Hematopoietic multipotent progenitor cell treated with erythropoietin and hydrocortisone succinate and interleukin-3 and kit ligand, for 4 days (in vitro differentiated cells): ENCODE measurements around the gene PDE4D.
"Not testable (repeated sequence)": the region's sequence is repeated elsewhere in the genome, so short reads cannot be mapped to it uniquely, and the experiment has no call there.

Experiments used
- DNase-seq: peaks from one replicate; pipeline ENCODE4 v3.0.0-alpha.2; 2015

The PDE4D gene

GRCh38 chr5:59020611-59021285 lies 872.8 kb downstream of the PDE4D start:
- DNase-seq, result no peak

GRCh38 chr5:59019078-59019477 lies 874.4 kb downstream of the PDE4D start:
- no peak for DNase-seq

- no peak for DNase-seq
Measured at GRCh38 chr5:59016925-59017324, 876.6 kb downstream of the PDE4D start.

GRCh38 chr5:59008816-59009473 lies 884.6 kb downstream of the PDE4D start:
- no peak for DNase-seq

- DNase-seq, result peak; percentile 76
Measured at GRCh38 chr5:59007460-59008063, 886.0 kb downstream of the PDE4D start.

- peak; percentile 14 for DNase-seq
Measured at GRCh38 chr5:59005934-59006701, 887.4 kb downstream of the PDE4D start.

GRCh38 chr5:59003641-59004040 lies 889.9 kb downstream of the PDE4D start:
- DNase-seq, result no peak

- DNase-seq, result no peak
Measured at GRCh38 chr5:59003124-59003523, 890.4 kb downstream of the PDE4D start.

GRCh38 chr5:59002162-59002825 lies 891.2 kb downstream of the PDE4D start:
- DNase-seq, result no peak

- no peak for DNase-seq
Measured at GRCh38 chr5:59001716-59002115, 891.8 kb downstream of the PDE4D start.

GRCh38 chr5:59001154-59001553 lies 892.4 kb downstream of the PDE4D start:
- no peak for DNase-seq

GRCh38 chr5:59000211-59000610 lies 893.3 kb downstream of the PDE4D start:
- DNase-seq, result no peak

- DNase-seq, result peak; percentile 5
Measured at GRCh38 chr5:58999804-59000203, 893.7 kb downstream of the PDE4D start.

- no peak for DNase-seq
Measured at GRCh38 chr5:58998544-58998943, 895.0 kb downstream of the PDE4D start.

- not testable (repeated sequence) for DNase-seq
Measured at GRCh38 chr5:58995779-58996178, 897.7 kb downstream of the PDE4D start.

GRCh38 chr5:58993461-58993860 lies 900.1 kb downstream of the PDE4D start:
- DNase-seq, result no peak

GRCh38 chr5:58988938-58989337 lies 904.6 kb downstream of the PDE4D start:
- no peak for DNase-seq

GRCh38 chr5:58987193-58987592 lies 906.3 kb downstream of the PDE4D start:
- no peak for DNase-seq

GRCh38 chr5:58986281-58986680 lies 907.2 kb downstream of the PDE4D start:
- no peak for DNase-seq

GRCh38 chr5:58985759-58986158 lies 907.8 kb downstream of the PDE4D start:
- DNase-seq, result no peak

GRCh38 chr5:58985311-58985710 lies 908.2 kb downstream of the PDE4D start:
- no peak for DNase-seq

GRCh38 chr5:58983526-58984452 lies 909.7 kb downstream of the PDE4D start:
- no peak for DNase-seq
